ENCODE measurements around the gene GALR2.
A peak's percentile ranks its signal among the peaks of the same experiment; 100 is the strongest.
"Not testable (repeated sequence)": the region's sequence is repeated elsewhere in the genome, so short reads cannot be mapped to it uniquely, and the experiment has no call there.

Gene GALR2

GRCh38 chr17:76049836-76050537 is 24.6 kb upstream of the GALR2 start:
- no peak for DNase-seq (ENCODE audit: low read depth in 2 of 2)

GRCh38 chr17:76050538-76051467 is 23.8 kb upstream of the GALR2 start:
- DNase-seq (ENCODE audit: low read depth in 2 of 2): no peak

- no peak for DNase-seq (ENCODE audit: low read depth in 2 of 2)
These were observed 23.0 kb upstream of the GALR2 start for GRCh38 chr17:76051561-76051960.

GRCh38 chr17:76053246-76054111 is 21.1 kb upstream of the GALR2 start:
- no peak for DNase-seq (ENCODE audit: low read depth in 2 of 2)

GRCh38 chr17:76054112-76054476 is 20.5 kb upstream of the GALR2 start:
- no peak for DNase-seq (ENCODE audit: low read depth in 2 of 2)

- DNase-seq (ENCODE audit: low read depth in 2 of 2): no peak
These were observed 17.7 kb upstream of the GALR2 start for GRCh38 chr17:76056882-76057281.

GRCh38 chr17:76058264-76058663 is 16.3 kb upstream of the GALR2 start:
- not testable (repeated sequence) for DNase-seq (ENCODE audit: low read depth in 2 of 2)

- peak in 1 of 2 donors; percentile 29 for DNase-seq (ENCODE audit: low read depth in 2 of 2)
These were observed 10.6 kb upstream of the GALR2 start for GRCh38 chr17:76063875-76064546.

GRCh38 chr17:76065775-76066174 is 8.8 kb upstream of the GALR2 start:
- no peak for DNase-seq (ENCODE audit: low read depth in 2 of 2)

GRCh38 chr17:76071531-76072147 is 2.9 kb upstream of the GALR2 start:
- no peak for DNase-seq (ENCODE audit: low read depth in 2 of 2)

GRCh38 chr17:76072148-76072858 is 2.3 kb upstream of the GALR2 start, which contains the start of gene SRP68:
TSS of gene SRP68 (minus strand) at chr17:76072517. CDS start at chr17:76072491, 26 bp downstream.
- peak; percentile 71 to 81 for DNase-seq (ENCODE audit: low read depth in 2 of 2)

GRCh38 chr17:76075364-76076145 is 974 bp downstream of the GALR2 start:
- no peak for DNase-seq (ENCODE audit: low read depth in 2 of 2)

GRCh38 chr17:76076146-76076764 is 1.7 kb downstream of the GALR2 start:
- no peak for DNase-seq (ENCODE audit: low read depth in 2 of 2)

- no peak for DNase-seq (ENCODE audit: low read depth in 2 of 2)
These were observed 2.4 kb downstream of the GALR2 start for GRCh38 chr17:76076765-76077583.

GRCh38 chr17:76077584-76078110 is 3.1 kb downstream of the GALR2 start:
- DNase-seq (ENCODE audit: low read depth in 2 of 2): no peak

- not testable (repeated sequence) for DNase-seq (ENCODE audit: low read depth in 2 of 2)
These were observed 3.8 kb downstream of the GALR2 start for GRCh38 chr17:76078370-76078769.

- DNase-seq (ENCODE audit: low read depth in 2 of 2): no peak
These were observed 4.4 kb downstream of the GALR2 start, which contains the start of gene ZACN for GRCh38 chr17:76078860-76079534. TSS of gene ZACN (plus strand) at chr17:76079182. CDS start at chr17:76079265, 83 bp downstream.
